Measurements from ENCODE around the gene RFPL1.

Gene RFPL1

GRCh38 chr22:29443452-29443851 is 5.1 kb downstream of the RFPL1 start:
- no peak for DNase-seq

- DNase-seq = no peak
Observed at GRCh38 chr22:29443861-29444792, 5.7 kb downstream of the RFPL1 start.

GRCh38 chr22:29445508-29445907 is 7.1 kb downstream of the RFPL1 start:
- DNase-seq = no peak

- no peak for DNase-seq
Observed at GRCh38 chr22:29447906-29448305, 9.5 kb downstream of the RFPL1 start.

GRCh38 chr22:29449296-29449875 is 11.0 kb downstream of the RFPL1 start:
- DNase-seq = no peak

- DNase-seq = no peak
Observed at GRCh38 chr22:29450222-29450621, 11.8 kb downstream of the RFPL1 start.

GRCh38 chr22:29451863-29452262 is 13.5 kb downstream of the RFPL1 start:
- DNase-seq = no peak

- no peak for DNase-seq
Observed at GRCh38 chr22:29454276-29454675, 15.9 kb downstream of the RFPL1 start.

GRCh38 chr22:29456211-29456671 is 17.9 kb downstream of the RFPL1 start:
- DNase-seq = no peak

GRCh38 chr22:29457730-29458129 is 19.3 kb downstream of the RFPL1 start:
- no peak for DNase-seq

GRCh38 chr22:29458551-29458950 is 20.2 kb downstream of the RFPL1 start:
- DNase-seq = no peak

- no peak for DNase-seq
Observed at GRCh38 chr22:29459773-29460172, 21.4 kb downstream of the RFPL1 start.

- no peak for DNase-seq
Observed at GRCh38 chr22:29461263-29461662, 22.9 kb downstream of the RFPL1 start.

- DNase-seq = no peak
Observed at GRCh38 chr22:29463629-29464028, 25.2 kb downstream of the RFPL1 start.

GRCh38 chr22:29464581-29464980 is 26.2 kb downstream of the RFPL1 start:
- DNase-seq = no peak

GRCh38 chr22:29469755-29470154 is 31.4 kb downstream of the RFPL1 start:
- DNase-seq = no peak

- no peak for DNase-seq
Observed at GRCh38 chr22:29470159-29470855, 31.9 kb downstream of the RFPL1 start.

- no peak for DNase-seq
Observed at GRCh38 chr22:29473001-29473400, 34.6 kb downstream of the RFPL1 start.

- no peak for DNase-seq
Observed at GRCh38 chr22:29475550-29475949, 37.2 kb downstream of the RFPL1 start.

GRCh38 chr22:29476116-29476515 is 37.7 kb downstream of the RFPL1 start:
- DNase-seq = no peak

- no peak for DNase-seq
Observed at GRCh38 chr22:29477723-29478318, 39.4 kb downstream of the RFPL1 start.

- no peak for DNase-seq
Observed at GRCh38 chr22:29478326-29479276, 40.2 kb downstream of the RFPL1 start.

Data from NCI-H446 treated with DMSO at 0.1 percent for 48 hours (cell line).